ENCODE data around the gene NBEA.

The NBEA gene

DNA sequence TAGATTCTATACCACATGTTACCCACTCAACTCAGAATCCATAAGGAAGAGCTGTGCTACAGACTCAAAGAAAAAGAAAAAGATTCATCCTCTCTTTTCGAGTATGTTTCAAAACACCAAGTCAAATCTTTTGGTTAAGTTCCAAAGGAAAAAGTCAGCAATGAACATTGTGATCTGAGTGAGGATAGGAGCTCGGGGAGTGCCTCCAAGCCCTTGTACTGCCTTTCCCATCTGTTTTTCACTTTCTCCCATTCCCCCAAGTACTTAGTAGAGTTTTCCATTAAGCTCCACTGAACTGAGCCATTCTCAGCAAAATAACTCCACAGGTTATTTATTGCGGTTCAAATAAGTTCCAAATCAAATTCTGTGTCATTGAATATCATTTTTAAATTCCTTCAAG, 582.1 kb downstream of the NBEA start:
- DNase-seq: no peak

DNA sequence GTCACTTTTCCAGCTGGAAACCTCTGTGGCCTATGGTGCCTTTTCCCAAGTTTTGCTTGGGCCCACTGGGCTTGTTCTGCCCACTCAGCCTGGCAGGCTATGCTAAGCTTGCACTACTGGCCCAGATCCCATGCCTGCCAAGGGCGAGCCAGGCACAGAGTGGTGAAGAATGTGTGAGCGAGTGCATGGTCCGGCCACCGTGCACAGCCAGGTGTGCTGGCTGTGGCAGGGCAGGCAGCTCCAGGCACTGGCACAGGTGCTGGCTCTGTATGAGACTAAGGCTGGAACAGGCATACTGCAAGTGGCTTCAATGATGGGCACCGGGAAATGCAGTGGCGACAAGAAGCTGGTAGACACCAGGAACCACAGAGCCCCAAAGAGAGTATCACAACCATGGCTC, 584.5 kb downstream of the NBEA start:
- no peak for DNase-seq

- DNase-seq: no peak
Measured at GRCh38 chr13:35527451-35527850, 585.4 kb downstream of the NBEA start.

DNA sequence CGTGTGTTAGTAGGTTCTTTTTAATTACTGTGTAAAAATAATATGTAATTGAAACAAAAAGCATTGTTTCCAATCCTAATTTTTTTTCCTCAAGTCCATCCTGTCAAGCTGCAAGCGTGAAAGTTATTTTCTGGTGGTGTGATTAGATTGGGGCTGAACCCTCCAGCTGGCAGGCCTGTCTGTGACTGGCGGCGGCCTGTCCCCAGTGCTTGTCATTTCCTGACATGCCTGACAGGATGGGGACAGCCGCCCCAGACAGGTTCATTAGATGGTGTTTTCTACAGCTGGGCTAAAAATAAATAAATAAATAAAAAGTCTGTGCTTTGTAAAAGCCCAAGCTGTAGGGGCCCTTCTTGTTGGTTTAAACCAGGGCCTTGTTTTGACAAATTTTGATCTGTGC, 588.1 kb downstream of the NBEA start:
- peak; percentile 9 for DNase-seq

GRCh38 chr13:35530581-35530980, 588.5 kb downstream of the NBEA start:
- no peak for DNase-seq

GRCh38 chr13:35531526-35531925, 589.5 kb downstream of the NBEA start:
- no peak for DNase-seq

DNA sequence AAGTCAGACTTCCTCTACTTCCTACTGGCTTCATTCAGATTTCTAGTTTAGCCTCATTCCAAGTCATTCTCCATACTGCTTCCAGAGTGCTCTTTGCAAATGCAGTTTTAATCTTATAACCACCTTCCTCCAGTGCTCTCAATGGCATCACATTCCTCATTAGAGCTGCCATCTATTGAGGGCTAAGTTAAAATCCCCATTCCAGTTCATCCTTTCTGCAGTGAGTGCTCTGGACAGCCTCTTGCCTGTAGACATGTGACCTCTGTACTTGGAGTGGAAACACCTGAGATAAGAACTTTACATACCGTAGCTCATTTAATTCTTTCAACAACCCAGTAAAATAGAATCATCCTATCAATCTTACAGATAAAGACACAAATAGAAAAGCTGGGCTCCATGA, 592.3 kb downstream of the NBEA start:
- DNase-seq: no peak

- DNase-seq: no peak
Measured at GRCh38 chr13:35548790-35549189, 606.7 kb downstream of the NBEA start.

GRCh38 chr13:35549481-35549880, 607.4 kb downstream of the NBEA start:
- no peak for DNase-seq

DNA sequence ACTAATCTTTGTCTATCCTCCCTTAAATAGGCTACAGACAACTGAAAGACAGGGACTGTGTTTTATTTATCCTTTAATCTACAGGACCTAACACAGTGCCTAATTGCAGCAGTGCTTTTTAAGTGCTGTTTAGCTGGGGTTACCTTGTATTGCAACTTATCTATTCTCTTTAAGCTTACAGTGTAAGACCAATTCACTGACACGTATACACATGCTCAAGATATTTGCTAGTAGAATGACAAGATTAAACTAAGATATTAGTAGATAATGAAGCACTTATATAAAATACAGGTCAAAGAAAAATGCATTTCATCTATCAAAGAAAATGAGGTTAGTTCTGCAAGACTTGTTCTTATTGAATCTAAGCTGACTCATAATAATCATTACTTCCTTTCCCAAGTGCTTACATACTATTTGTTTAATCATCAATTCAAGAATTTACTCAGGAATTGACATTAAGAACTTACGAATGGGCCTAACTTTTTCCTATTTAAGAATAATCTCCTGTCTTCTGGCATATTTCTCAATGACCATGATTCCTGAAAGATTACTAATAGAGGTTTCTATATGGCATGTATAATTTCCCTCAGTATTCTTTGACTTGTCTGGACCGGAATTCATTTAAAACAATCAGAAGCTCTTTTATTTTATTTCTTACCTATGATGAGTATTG, 610.2 kb downstream of the NBEA start:
- DNase-seq: no peak

DNA sequence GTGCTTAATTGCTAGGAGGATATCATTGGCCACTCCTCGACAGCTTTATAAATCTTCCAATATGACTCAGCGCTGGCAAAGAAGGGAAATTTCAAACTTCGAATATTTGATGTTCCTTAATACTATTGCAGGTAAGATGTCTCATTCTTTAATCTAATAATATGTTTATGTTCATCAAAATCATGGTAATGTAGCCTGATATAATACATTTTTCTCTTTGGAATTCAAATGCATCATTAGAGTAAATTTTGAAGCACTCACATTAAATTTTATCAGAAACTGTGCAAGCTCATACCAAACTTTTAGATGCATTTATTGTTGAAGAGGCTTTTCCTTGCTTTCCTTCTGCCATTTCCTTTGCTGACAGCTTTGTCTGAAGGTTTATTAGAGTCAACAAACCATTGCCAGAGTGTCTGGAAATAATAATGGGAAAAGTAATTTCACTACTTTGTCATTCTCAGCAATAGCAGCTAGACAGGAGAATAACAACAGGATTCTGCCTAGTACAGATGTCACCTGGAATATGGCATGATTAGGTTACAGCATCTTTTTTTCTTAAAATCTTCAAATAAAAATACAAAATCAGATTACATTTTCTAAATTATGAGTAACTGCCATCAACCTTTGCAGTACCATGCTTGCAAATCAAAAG, 613.0 kb downstream of the NBEA start:
- DNase-seq: no peak

GRCh38 chr13:35557475-35557874, 615.4 kb downstream of the NBEA start:
- DNase-seq: no peak

DNA sequence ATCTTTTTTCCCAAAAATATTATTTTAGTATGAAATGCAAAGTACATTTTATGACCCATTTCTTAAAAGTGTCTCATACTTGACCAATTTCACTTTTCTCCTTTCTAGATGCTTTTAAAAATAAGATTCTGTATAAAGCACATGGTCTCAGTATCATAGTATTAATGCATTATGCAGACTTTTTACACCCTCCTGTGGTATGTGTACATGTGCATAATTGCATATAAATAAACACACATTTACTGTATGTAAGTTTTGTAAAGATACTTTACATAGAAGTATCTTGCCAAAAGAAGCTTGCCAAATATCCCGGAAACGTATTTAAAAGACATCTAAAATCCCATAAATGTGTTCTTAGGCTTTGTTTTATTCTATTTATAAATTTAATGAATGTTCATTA, 619.5 kb downstream of the NBEA start:
- DNase-seq: no peak

DNA sequence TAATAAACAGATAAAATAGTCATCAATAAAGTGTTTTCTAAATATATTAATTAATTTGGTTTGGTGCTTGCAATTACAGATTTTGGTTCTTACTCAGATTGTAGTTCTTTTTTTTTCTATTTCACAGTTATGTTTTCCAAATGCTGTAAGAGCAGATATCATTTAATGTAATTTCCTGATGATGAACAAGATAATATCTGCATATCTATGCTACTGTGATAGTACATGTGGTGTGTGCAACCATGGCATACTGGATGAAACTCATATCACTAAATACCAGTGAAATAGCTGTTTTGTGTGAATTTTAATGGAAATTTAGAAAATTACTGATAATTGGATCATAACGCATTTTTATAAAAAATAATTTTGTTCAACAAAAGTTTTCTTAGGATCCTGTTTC, 623.2 kb downstream of the NBEA start:
- DNase-seq: no peak

GRCh38 chr13:35566340-35566739, 624.3 kb downstream of the NBEA start:
- peak; percentile 46 for DNase-seq

- no peak for DNase-seq
Measured at GRCh38 chr13:35567406-35567980, 625.4 kb downstream of the NBEA start.

DNA sequence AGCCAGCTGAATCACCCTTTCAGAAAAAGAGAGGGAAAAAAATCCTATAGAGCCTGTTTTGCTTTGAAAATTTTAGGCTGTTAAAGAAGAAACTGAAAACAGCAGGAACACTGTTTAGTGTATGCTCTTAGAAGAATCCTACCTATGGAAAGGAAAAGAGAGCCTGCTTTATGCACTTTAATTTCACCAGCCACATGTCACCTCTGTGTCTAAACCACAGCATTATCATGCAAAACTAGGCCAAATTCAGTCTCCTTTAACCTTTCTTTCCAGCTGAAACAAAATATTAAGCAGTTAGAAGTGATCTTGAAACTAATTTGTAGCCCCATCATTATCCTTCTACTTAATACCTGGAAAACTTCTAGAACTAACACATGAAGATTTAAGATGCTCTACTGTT, 631.6 kb downstream of the NBEA start:
- DNase-seq: no peak

DNA sequence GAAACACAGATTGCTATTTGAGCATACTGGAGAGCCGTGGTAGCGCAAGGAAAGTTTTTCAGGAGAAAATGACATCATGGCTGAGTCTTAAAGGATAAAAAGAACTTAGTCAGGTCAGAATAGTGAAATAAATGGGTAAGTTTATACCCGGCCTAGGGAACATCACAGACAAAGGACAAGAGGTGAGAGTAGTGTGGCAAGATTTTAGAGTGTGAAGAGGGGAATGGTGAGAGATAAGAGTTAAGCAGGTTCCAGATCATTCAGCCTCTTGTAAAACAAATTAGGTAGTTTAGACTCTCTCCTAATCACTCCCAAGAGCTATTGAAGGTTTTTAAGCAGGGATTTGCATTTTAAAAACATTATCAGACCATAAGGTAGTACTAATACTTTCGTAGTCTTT, 650.4 kb downstream of the NBEA start:
- DNase-seq: no peak

- no peak for DNase-seq
Measured at GRCh38 chr13:35593651-35594050, 651.6 kb downstream of the NBEA start.

GRCh38 chr13:35594096-35594495, 652.0 kb downstream of the NBEA start:
- no peak for DNase-seq

DNA sequence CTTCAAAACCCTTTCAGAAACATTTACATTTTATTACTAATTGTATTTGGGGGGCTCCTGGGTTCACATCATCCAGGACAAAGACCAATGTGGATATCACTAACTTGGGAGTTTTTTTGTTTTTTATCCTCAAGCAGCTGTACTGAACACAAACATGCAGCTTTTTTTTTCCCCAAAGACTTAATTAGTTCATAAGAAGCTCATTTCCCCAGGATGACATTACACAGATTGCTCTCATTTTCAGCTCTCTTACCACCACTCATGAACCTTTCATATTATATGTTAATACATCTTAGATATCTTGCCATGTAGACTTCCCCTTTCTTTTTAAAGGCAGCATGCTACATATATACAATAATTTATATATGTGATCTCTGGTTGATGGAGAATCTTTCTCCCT, 653.1 kb downstream of the NBEA start:
- DNase-seq: no peak

DNA sequence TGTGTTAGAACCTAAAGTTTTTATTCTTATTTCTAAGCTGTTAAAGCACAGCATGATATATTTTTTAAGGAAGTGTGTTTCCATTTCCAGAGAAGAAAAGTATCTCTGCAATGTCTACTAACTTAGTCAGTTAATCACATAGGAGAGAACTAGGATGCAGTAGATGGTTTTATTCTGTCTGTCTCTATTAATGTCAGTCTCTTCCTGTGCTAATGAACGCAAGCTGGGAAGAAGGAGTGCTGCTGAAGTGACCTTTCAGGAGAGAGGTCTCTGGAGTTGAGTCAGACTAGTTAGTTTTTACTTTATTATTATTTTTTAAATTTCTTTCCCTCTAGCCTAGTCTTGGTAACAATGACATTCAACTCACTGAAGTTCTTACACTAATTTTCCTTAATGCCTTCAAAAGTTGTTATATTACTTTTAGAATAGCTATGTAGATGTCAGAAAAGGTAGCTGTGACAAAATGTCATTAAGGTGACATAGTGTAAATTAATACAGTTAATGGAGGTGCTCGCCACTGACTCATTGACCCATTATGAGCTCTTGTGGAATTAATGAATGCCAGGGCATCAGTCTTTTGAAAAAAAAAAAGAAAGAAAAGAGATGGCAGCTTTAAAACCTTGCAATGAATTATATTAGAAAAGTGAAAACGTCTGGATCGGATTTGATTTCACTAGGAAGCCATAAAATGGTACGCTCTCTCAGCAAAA, 654.4 kb downstream of the NBEA start:
- DNase-seq: no peak

- no peak for DNase-seq
Measured at GRCh38 chr13:35597451-35597850, 655.4 kb downstream of the NBEA start.

- no peak for DNase-seq
Measured at GRCh38 chr13:35598233-35598632, 656.2 kb downstream of the NBEA start.
